Dermis microvascular lymphatic vessel endothelial cell (primary cell): ENCODE measurements around the gene PLPP7. TPM values are rescaled to one million over a fixed set of nuclear protein-coding genes. Genes with fewer than 3 reads are reported as not detected.

Source experiments
- DNase-seq, 2 donors: peaks; one replicate each; pipeline versions ENCODE4 v3.0.0 to v3.0.0-alpha.2; 2010; ENCODE audit warnings: low read depth in 2 of 2
- total RNA-seq: library from RNA; depleted of rRNA; stranded (reverse); fragments of >200 nt; gene quantifications from 2 replicates; pipeline ENCODE4 v1.2.1, GENCODE V29; 2014

The PLPP7 gene
- total RNA-seq, 1 donor from 2014 or later, result 2.3 TPM

- no peak for DNase-seq
These were observed 8.9 kb upstream of the PLPP7 start for GRCh38 chr9:131280660-131281059.

GRCh38 chr9:131281119-131281965 lies 8.2 kb upstream of the PLPP7 start:
- no peak for DNase-seq

- no peak for DNase-seq
These were observed 7.3 kb upstream of the PLPP7 start for GRCh38 chr9:131282175-131282574.

- DNase-seq, result peak in 1 of 2 donors; percentile 32
These were observed 6.7 kb upstream of the PLPP7 start for GRCh38 chr9:131282688-131283422.

GRCh38 chr9:131284856-131285255 lies 4.7 kb upstream of the PLPP7 start:
- no peak for DNase-seq

GRCh38 chr9:131287359-131287758 lies 2.2 kb upstream of the PLPP7 start:
- DNase-seq, result no peak

- DNase-seq, result no peak
These were observed 1.3 kb upstream of the PLPP7 start for GRCh38 chr9:131288217-131288616.

- no peak for DNase-seq
These were observed 678 bp downstream of the PLPP7 start for GRCh38 chr9:131290036-131290766.

- DNase-seq, result no peak
These were observed 1.3 kb downstream of the PLPP7 start for GRCh38 chr9:131290767-131291370.

GRCh38 chr9:131291795-131292315 lies 2.3 kb downstream of the PLPP7 start:
- no peak for DNase-seq

GRCh38 chr9:131292937-131293336 lies 3.4 kb downstream of the PLPP7 start:
- DNase-seq, result no peak

- DNase-seq, result no peak
These were observed 6.9 kb downstream of the PLPP7 start for GRCh38 chr9:131296460-131296859.

- no peak for DNase-seq
These were observed 7.5 kb downstream of the PLPP7 start for GRCh38 chr9:131296906-131297500.

GRCh38 chr9:131297903-131298302 lies 8.4 kb downstream of the PLPP7 start:
- DNase-seq, result no peak

- DNase-seq, result no peak
These were observed 8.8 kb downstream of the PLPP7 start for GRCh38 chr9:131298341-131298740.

GRCh38 chr9:131298816-131299215 lies 9.3 kb downstream of the PLPP7 start:
- no peak for DNase-seq

- no peak for DNase-seq
These were observed 9.9 kb downstream of the PLPP7 start for GRCh38 chr9:131299346-131299960.

- no peak for DNase-seq
These were observed 10.4 kb downstream of the PLPP7 start for GRCh38 chr9:131299961-131300347.

- DNase-seq, result no peak
These were observed 10.9 kb downstream of the PLPP7 start for GRCh38 chr9:131300444-131300843.

GRCh38 chr9:131302244-131303075 lies 12.9 kb downstream of the PLPP7 start:
- DNase-seq, result no peak
